Inflammatory macrophage treated with lipopolysaccharide for 4 hours (primary cell): ENCODE measurements around the gene MIEF1.
"Not testable (repeated sequence)": the region's sequence is repeated elsewhere in the genome, so short reads cannot be mapped to it uniquely, and the experiment has no call there.

Source experiments
- DNase-seq: peaks from one replicate; pipeline ENCODE4 v3.0.0-alpha.2; 2020

Gene MIEF1

DNA sequence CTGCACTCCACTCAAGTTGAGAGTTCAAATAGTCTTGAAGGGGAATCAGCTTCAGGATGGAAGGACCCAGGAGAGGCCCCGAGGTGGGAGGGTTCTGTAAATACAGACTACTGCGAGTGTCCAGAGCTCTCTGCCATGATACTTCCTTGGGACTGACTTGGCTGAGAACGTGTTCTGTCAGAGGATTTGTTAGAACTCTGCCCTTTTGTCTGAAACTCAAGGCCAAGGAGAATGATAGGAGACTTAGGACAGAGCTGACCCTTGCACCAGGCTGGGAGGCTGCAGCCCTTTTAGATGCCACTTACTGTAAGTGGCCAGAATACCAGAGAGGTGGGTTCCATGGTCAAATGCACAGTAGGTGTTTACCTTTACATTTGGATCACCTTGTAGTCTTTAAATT, 15.4 kb downstream of the MIEF1 start:
- DNase-seq, result no peak

DNA sequence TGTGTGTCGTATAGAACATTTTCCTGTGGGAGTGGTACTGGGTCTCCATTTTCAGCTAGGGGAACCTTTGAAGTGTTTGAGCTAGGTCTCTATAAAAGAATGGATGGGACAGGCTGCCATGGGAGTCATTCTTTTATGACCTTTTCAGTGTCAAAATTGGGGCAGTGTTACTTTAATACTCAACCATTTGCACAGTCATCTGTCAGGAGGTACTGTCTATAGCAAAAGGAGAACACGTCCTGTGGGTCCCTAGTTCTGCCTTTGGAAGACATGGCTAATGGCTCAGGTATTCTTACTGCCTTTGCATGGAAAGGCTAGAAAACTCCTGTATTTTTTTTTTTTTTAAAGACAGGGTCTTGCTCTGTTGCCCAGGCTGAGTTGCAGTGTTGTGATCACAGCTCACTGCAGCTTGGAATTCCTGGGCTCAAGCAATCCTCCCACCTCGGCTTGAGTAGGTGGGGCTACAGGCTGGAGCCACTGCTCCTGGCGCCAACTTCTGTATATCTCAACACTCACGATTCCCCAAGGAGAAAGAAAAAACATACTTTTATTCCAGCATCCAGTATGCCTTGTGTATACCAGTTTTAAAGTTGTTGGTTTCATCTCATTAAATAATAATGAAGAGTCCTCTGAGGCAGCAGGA, 16.2 kb downstream of the MIEF1 start:
- DNase-seq, result peak; percentile 47

GRCh38 chr22:39518996-39519680, 17.0 kb downstream of the MIEF1 start:
- DNase-seq, result no peak

DNA sequence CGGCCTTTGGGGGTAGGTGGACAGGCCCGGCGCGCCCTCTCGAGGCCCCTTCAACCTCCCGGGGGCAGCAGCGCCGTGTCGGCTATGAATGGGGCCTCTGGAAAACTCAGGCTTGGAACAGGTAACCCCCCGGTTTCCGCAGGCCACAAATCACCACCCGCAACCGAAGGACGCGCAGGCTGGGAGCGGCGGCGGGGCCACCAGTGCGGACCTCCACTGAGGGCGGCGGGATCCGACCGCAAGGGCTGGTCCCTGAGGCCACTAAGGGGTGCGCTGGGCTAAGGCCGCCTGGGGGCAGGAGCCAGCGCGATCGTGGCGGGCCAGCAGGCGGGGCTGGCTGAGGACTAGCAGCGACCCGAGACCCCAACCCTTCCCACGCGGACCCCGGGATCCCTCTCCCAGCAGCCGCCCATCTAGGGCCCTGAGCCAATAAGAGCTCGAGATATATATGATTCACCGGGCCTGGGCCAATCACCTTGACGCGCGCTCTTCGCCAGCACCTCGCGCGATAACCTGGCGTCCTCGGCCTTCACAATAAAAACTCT, 17.7 kb downstream of the MIEF1 start:
- DNase-seq, result peak; percentile 99

GRCh38 chr22:39520226-39521105, 18.4 kb downstream of the MIEF1 start, which contains the start of gene ATF4:
TSS of gene ATF4 (plus strand) at chr22:39520562. CDS start at chr22:39521446, 884 bp downstream.
- peak; percentile 91 for DNase-seq

GRCh38 chr22:39521106-39521885, 19.2 kb downstream of the MIEF1 start:
- peak; percentile 89 for DNase-seq

- not testable (repeated sequence) for DNase-seq
Observed at GRCh38 chr22:39522091-39522490, 20.0 kb downstream of the MIEF1 start.

- DNase-seq, result no peak
Observed at GRCh38 chr22:39522567-39523300, 20.6 kb downstream of the MIEF1 start.

DNA sequence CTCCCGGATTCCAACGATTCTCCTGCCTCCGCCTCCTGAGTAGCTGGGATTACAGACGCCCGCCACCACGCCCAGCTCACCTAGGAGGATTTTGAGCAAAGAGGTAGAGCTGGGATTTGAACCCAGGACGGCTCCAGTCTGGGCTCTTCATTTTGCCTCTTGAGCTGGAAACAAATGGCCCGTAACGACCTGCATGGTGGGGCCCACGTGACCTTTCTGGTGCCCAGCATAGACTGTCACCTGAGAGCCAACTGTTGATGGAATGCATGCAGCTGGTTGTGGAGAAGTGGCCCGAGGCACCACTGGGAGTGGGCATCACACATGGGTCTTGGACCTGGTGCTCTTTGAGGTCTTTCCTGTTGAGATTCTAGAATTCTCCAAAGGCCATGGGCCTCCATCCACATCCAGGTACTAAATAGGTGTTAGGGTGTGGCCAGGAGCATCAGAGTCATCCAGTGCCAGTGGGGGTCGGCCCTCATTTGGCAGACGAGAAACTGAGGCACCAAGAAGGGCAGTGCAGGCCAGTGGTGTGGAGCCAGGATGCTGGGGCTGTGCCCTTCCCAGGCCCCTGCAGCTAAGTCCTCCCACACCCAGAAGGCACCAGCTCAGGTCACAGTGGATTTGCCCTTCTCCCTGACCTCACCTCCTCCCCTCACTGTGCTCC, 22.1 kb downstream of the MIEF1 start:
- no peak for DNase-seq

DNA sequence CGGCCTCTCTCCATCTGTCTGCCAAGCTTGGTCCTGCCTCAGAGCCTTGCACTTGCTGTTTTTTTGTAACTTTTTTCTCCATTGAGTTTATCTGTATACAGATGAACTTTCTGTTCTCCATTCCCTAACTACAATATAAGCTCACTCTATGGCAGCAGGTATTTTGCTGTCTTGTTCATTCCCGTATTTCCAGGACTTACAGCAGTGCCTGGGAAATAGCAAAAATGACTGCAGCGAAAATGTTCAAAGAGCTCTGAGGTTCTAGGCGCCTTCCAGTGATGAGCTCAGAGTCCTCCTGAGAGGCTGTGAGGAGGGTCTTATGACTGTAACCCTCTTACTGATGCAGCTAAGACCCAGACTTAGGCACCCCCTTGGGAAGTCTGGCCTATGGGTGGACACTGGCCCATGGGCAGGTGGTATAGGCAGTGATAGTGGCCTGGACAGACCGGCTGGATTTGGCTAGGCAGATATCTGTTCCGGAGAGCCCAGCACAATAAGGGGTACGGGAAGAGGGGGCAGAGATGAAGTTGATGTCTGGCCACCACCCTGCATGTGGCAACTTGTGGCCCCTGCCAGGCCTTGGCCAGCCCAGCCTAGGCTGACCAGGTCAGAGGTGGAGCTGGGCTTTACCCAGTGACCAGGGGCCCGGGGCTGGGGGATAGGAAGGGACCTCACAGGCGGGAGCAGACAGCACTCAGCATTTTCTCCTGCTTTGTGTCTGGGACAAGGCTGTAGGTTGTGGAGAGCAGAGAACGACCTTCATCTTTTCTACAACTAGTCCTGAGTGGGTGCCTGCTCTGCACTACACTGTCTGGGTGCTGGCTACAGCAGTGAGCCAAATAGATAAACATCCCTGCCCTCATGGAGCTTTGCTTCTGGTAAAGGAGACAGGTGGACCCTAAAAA, 22.9 kb downstream of the MIEF1 start:
- no peak for DNase-seq

- no peak for DNase-seq
Observed at GRCh38 chr22:39525658-39525975, 23.5 kb downstream of the MIEF1 start.

- DNase-seq, result peak; percentile 24
Observed at GRCh38 chr22:39526736-39527171, 24.7 kb downstream of the MIEF1 start.

DNA sequence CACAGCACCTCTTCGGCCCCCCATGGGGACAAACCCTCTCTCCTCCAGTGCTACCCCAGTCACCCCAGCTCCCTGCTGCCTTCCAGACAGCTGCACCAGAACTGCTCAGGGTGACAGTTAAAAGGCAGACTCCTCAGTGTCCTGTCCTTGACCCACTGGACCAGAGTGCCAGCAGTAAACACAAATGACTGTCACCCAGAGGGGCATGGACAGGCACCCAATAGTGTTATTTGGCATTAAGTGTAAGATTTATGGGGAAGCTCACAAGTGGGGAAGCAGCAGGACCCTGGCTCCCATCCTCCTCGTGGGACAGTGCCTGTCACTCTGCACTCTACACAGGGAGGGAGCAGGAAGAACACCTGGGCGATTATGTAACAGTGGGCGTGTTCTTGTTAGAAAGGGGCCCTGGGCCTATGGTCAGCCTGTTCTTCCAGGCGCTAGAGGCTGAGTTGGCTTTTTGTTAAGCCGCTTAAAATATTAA, 25.4 kb downstream of the MIEF1 start:
- DNase-seq, result no peak

- DNase-seq, result no peak
Observed at GRCh38 chr22:39528080-39528661, 26.1 kb downstream of the MIEF1 start.

DNA sequence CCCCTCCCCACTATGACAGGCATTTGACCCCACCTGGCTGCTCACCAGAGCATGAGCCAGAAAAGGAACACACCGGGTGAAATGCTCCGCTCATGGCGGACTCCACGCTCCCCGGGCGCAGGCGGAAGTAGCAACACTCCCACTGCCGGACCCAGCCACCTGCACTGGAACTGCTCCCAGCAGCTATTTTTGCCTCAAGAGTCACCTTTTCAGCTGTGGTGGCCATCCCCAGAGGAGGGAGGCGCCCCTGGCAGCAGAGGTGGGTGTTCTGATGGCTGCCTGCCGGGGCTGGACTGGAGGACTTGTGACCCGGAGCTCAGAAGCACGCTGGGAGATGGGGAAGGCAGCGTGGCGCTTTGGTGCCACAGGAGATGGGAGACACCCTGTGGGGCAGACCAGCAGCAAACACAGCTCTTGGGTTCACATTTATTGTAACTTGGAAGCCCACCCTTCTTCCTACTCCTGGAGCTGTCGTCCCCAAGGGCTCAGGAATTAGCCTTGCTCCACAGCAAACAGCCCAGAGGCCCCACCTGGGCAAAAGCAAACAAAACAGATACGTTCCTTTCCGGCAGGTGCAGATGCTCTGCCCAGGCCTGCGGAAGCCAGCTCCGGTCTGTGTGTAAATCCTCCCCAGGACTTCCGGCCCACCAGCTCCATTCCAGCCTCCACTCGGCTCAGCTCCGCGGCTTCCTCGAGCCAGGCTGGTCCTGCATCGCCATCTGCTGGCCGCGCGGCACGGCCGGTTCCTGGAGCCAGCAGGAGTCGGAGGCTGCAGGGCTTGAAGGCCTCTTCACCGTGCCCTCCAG, 26.8 kb downstream of the MIEF1 start:
- peak; percentile 90 for DNase-seq

DNA sequence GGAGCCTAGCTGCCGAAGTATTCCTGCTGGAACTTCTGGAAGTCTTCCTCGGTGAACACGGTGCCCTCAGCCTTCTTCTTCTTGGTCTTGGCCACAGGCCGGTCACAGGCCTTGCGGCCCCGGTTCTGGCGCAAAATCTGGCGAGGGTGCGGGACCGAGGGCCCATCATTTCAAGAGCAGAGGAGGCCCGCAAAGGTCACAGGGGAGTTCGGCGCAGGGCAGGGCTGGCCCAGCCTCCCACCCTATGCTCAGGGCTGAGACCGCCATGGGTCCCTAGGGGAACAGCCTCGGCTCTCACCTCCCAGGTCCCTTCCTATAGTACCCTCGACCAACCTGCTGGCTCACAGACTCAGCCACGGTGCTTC, 27.4 kb downstream of the MIEF1 start:
- no peak for DNase-seq

- peak; percentile 53 for DNase-seq
Observed at GRCh38 chr22:39530116-39530515, 28.0 kb downstream of the MIEF1 start.

- peak; percentile 51 for DNase-seq
Observed at GRCh38 chr22:39530692-39531331, 28.7 kb downstream of the MIEF1 start.
